Stimulated activated CD4-positive, alpha-beta T cell treated with anti-CD3 and anti-CD28 coated beads, Interleukin-15, amount 100 ng/mL, for 48 hours (primary cell): ENCODE data around the gene KCNQ1.

ENCODE experiments used
- DNase-seq, 2 donors: peaks; one replicate each; pipeline ENCODE4 v3.0.0-alpha.2; 2020; ENCODE audit warnings: low read depth in 2 of 2

KCNQ1 gene

GRCh38 chr11:2459796-2460531 lies 15.2 kb downstream of the KCNQ1 start:
- DNase-seq, result no peak

- no peak for DNase-seq
These were observed 15.9 kb downstream of the KCNQ1 start for GRCh38 chr11:2460540-2461252.

- no peak for DNase-seq
These were observed 16.6 kb downstream of the KCNQ1 start for GRCh38 chr11:2461253-2461955.

- no peak for DNase-seq
These were observed 17.2 kb downstream of the KCNQ1 start for GRCh38 chr11:2461956-2462542.

GRCh38 chr11:2462543-2462985 lies 17.8 kb downstream of the KCNQ1 start:
- no peak for DNase-seq

- no peak for DNase-seq
These were observed 18.4 kb downstream of the KCNQ1 start for GRCh38 chr11:2462986-2463765.

GRCh38 chr11:2463766-2464277 lies 19.0 kb downstream of the KCNQ1 start:
- no peak for DNase-seq

- no peak for DNase-seq
These were observed 19.8 kb downstream of the KCNQ1 start for GRCh38 chr11:2464451-2465165.

GRCh38 chr11:2465202-2466068 lies 20.6 kb downstream of the KCNQ1 start:
- no peak for DNase-seq

GRCh38 chr11:2466069-2466801 lies 21.4 kb downstream of the KCNQ1 start:
- DNase-seq, result no peak

- peak in 1 of 2 donors; percentile 42 for DNase-seq
These were observed 22.3 kb downstream of the KCNQ1 start for GRCh38 chr11:2466869-2467694.

GRCh38 chr11:2467695-2468055 lies 22.9 kb downstream of the KCNQ1 start:
- no peak for DNase-seq

GRCh38 chr11:2468363-2469235 lies 23.8 kb downstream of the KCNQ1 start:
- DNase-seq, result no peak

- no peak for DNase-seq
These were observed 25.7 kb downstream of the KCNQ1 start for GRCh38 chr11:2470495-2470894.

- DNase-seq, result no peak
These were observed 26.4 kb downstream of the KCNQ1 start for GRCh38 chr11:2471048-2471803.

- no peak for DNase-seq
These were observed 26.9 kb downstream of the KCNQ1 start for GRCh38 chr11:2471804-2472096.
